VCaP (cell line): ENCODE data around the gene PGM5.

ENCODE experiments used
- H3K27ac ChIP-seq: fragments of 450-650 bp; 2 replicates; pipeline ENCODE4 v1.5.1; 2017
- CTCF ChIP-seq: fragments of 450-650 bp; conservative IDR thresholded peaks from 2 replicates; pipeline ENCODE4 v1.5.1; 2017; ENCODE audit warnings: mild to moderate bottlenecking, moderate library complexity

The PGM5 gene

GRCh38 chr9:68533678-68534077 is 177.3 kb downstream of the PGM5 start:
- no peak for TF ChIP-seq CTCF
- H3K27ac ChIP-seq: no peak overlapping the region

GRCh38 chr9:68536876-68537615 is 180.6 kb downstream of the PGM5 start:
- TF ChIP-seq CTCF: no peak
- no peak overlapping the region for H3K27ac ChIP-seq

GRCh38 chr9:68537616-68537880 is 181.1 kb downstream of the PGM5 start:
- TF ChIP-seq CTCF: no peak
- no peak overlapping the region for H3K27ac ChIP-seq

- no peak for TF ChIP-seq CTCF
- no peak overlapping the region for H3K27ac ChIP-seq
These were observed 181.8 kb downstream of the PGM5 start for GRCh38 chr9:68538200-68538599.

- no peak within 1 kb of the TSS for H3K27ac ChIP-seq
- no peak for TF ChIP-seq CTCF
These were observed 184.5 kb downstream of the PGM5 start, which contains the start of gene TMEM252 for GRCh38 chr9:68540712-68541535. Gene TMEM252 (minus strand): TSS chr9:68540883. CDS start chr9:68540814, 69 bp downstream.

GRCh38 chr9:68541568-68541967 is 185.2 kb downstream of the PGM5 start:
- H3K27ac ChIP-seq: no peak overlapping the region
- no peak for TF ChIP-seq CTCF

GRCh38 chr9:68545033-68545705 is 188.8 kb downstream of the PGM5 start:
- no peak for TF ChIP-seq CTCF
- H3K27ac ChIP-seq: no peak overlapping the region
